ENCODE data around the gene GALNT5. TPM values are rescaled to one million over a fixed set of nuclear protein-coding genes. Genes with fewer than 3 reads are reported as not detected.

The GALNT5 gene
- total and polyA plus RNA-seq, 7 donors: under 0.01 to 9.4 (median 2.4) TPM; not detected in 1

DNA sequence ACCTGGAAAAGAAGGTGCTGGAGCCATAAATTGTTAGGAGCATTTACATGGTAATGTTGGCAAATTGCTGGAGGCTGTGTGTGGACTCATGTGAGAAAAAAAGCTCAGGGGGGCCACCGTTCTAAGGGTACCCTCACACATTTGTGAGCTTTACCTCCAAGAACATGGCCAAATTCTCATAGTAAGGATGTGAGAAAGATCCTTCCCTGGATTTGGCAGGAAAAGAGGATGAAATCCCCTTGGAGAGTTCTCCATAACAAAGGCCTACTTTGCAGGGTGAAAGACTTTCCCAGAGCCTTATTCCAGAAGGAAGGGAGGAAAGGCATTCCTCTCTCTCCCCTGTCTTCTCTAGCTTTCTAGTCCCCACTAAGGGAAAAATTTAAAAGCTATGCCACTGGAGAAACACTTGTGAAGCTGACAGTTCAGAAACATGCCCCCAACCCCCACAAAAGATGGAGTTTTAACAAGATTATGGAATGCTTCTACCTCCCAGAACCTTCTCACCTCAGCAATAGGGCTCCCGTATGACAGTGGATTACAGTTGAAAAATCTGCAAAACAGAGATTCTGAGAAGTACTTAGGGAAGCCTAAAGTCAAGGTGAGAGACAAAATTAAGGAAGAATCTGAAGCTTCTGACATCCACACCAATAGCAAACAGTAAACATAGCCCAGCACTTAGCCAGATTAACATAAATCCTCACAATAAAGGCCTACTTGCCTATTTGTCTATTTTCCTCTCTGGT, 88.3 kb downstream of the GALNT5 start:
- intact Hi-C loops (cut with DNase I): no loop called here
- WGBS, 2 donors: 92 to 94% methylated on average over 2 of the region's 2 CpGs
- TF ChIP-seq POLR2AphosphoS5 (IDR thresholded peaks at IDR 0.05) (no peak), EP300 (IDR thresholded peaks at IDR 0.05) (no peak), POLR2A (IDR thresholded peaks at IDR 0.05) (no peak)
- TF ChIP-seq, protein P1, sequence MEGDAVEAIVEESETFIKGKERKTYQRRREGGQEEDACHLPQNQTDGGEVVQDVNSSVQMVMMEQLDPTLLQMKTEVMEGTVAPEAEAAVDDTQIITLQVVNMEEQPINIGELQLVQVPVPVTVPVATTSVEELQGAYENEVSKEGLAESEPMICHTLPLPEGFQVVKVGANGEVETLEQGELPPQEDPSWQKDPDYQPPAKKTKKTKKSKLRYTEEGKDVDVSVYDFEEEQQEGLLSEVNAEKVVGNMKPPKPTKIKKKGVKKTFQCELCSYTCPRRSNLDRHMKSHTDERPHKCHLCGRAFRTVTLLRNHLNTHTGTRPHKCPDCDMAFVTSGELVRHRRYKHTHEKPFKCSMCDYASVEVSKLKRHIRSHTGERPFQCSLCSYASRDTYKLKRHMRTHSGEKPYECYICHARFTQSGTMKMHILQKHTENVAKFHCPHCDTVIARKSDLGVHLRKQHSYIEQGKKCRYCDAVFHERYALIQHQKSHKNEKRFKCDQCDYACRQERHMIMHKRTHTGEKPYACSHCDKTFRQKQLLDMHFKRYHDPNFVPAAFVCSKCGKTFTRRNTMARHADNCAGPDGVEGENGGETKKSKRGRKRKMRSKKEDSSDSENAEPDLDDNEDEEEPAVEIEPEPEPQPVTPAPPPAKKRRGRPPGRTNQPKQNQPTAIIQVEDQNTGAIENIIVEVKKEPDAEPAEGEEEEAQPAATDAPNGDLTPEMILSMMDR (IDR thresholded peaks at IDR 0.05): no peak
- Histone ChIP-seq H3K27me3 (no peaks in the 10 kb centered on the region), H3K36me3 (no peaks in the 10 kb centered on the region), H3K27ac (no peak overlapping the region), H3K9me3 (peaks cover 0 to 9% (median 1%) of the 10 kb centered on the region in 4 donors), H3K4me3 (no peak overlapping the region), H3K4me1 (no peaks in the 10 kb centered on the region)
- no peak for DNase-seq

DNA sequence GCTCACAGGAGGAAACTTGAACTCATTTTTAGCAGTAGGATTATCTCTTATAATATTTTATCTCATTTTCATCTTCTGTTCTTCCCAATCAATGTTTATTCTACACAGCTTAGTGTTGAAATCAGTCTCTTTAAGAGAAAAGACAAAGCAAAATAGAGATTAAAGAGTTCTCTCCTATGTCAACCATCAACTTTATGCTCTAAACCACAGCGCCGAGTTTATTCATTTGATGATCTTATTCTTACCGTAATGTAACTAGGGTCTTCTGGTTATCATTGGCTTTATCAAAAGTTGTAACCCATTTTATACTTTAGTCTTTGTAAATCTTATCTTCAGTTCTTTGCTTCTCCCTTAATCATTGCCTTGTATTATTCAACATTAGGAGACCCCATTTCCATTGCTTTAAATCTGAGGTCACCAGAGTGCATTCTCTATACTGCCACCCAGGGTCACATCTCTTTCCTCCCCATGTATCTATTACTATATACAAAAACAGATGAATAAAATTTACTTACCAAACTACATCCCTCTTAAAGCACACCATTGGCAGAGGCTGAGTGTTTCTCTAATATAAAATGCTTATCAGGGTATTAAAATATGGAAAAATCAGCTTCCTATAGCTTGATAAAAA, 90.9 kb downstream of the GALNT5 start:
- no peak overlapping the region for H3K27ac ChIP-seq
- no peak for DNase-seq
- H3K27me3 ChIP-seq: no peaks in the 10 kb centered on the region
- WGBS, 2 donors: 80 to 92% methylated on average over 3 of the region's 3 CpGs
- peaks cover 0 to 9% (median 0%) of the 10 kb centered on the region in 4 donors for H3K9me3 ChIP-seq
- H3K4me3 ChIP-seq: no peak overlapping the region
- no peaks in the 10 kb centered on the region for H3K4me1 ChIP-seq
- TF ChIP-seq POLR2AphosphoS5 (IDR thresholded peaks at IDR 0.05): no peak
- TF ChIP-seq POLR2A (IDR thresholded peaks at IDR 0.05): no peak
- TF ChIP-seq EP300 (IDR thresholded peaks at IDR 0.05): no peak
- H3K36me3 ChIP-seq: no peaks in the 10 kb centered on the region
- intact Hi-C loops (cut with DNase I): no loop called here

DNA sequence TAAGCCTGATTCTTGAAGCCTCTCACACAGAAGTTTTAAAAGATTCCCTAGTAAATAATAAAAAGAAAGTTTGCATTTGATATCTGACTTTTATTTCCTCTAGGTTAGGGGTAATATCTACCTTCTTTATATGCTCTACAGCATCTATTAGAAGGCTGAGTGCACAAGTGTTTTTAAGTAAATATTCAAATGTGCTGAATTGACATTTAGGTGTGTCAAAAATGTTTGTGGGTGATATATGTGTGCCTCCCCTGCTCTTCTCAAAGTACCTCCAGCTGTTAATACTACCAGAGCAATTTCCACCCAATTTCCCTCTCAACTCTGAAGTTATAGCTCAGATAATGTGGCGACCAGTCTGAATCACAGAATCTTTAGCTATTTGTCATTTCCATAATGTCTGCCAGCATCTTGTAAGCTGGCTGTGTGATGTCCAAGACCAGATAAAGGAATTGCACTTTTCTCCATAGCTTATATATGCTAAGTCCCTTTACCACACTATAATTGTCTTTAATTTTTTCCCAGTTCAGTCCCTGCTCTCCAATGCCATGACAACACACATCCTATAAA, 92.5 kb downstream of the GALNT5 start:
- H3K9me3 ChIP-seq: peaks cover 0 to 8% (median 0%) of the 10 kb centered on the region in 4 donors
- 71 to 81% methylated on average over 1 of the region's 1 CpG for WGBS, 2 donors
- no peak for TF ChIP-seq EP300 (IDR thresholded peaks at IDR 0.05)
- TF ChIP-seq POLR2AphosphoS5 (IDR thresholded peaks at IDR 0.05): no peak
- TF ChIP-seq POLR2A (IDR thresholded peaks at IDR 0.05): no peak
- H3K4me3 ChIP-seq: no peak overlapping the region
- H3K27ac ChIP-seq: no peak overlapping the region
- H3K36me3 ChIP-seq: no peaks in the 10 kb centered on the region
- H3K27me3 ChIP-seq: no peaks in the 10 kb centered on the region
- no peaks in the 10 kb centered on the region for H3K4me1 ChIP-seq
- no peak for DNase-seq
- intact Hi-C loops (cut with DNase I): no loop called here

DNA sequence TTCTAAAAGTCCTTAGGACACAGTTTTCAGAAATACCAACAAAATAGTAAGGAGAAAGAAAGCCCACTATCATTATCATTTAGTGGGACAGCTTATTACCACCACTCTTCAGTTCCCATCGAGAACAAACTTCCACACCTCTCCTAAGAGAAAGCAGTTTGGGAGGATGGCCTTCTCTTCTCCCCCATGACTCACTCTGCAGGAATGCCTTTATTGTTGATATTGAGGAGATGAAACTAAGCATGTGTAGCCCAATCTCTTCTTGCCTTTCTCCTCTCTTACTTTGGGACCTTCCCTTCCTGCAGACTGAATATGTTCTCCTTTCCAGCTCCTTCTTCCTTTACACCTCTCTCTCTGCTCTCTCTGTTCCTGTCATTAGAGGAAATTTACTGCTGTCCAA, 98.1 kb downstream of the GALNT5 start:
- Histone ChIP-seq H3K36me3 (no peaks in the 10 kb centered on the region), H3K4me1 (no peaks in the 10 kb centered on the region), H3K9me3 (no peaks in the 10 kb centered on the region), H3K27ac (no peak overlapping the region), H3K27me3 (no peaks in the 10 kb centered on the region), H3K4me3 (no peak overlapping the region)
- intact Hi-C loops (cut with DNase I): no loop called here
- no peak for TF ChIP-seq POLR2A (IDR thresholded peaks at IDR 0.05)
- TF ChIP-seq, protein P1 (IDR thresholded peaks at IDR 0.05): no peak
- no peak for DNase-seq
- 49 to 67% methylated on average over 1 of the region's 1 CpG for WGBS, 2 donors

DNA sequence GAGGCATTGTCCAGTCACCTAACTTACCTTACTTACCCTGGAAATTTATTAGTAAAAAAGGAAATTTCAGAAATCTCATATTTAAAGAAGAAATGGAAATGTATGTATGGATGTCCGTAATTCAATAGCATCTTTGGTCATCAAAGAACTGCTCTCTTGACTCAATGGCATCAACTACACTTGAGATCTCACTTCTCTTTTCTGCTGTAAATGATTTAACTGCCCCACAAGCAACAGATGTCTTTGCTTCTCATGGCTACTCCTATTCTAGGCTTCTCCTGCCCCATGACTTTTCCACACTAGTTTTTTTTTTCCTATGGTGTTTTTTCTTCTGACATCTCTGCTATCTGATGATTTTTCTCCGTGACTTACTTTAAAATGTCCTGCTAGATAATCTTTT, 102.1 kb downstream of the GALNT5 start:
- intact Hi-C loops (cut with DNase I): no loop called here
- TF ChIP-seq POLR2A (IDR thresholded peaks at IDR 0.05) (no peak), EP300 (IDR thresholded peaks at IDR 0.05) (no peak), POLR2AphosphoS5 (IDR thresholded peaks at IDR 0.05) (no peak)
- TF ChIP-seq, protein P1 (IDR thresholded peaks at IDR 0.05): no peak
- H3K9me3 ChIP-seq: peaks cover 0 to 4% (median 0%) of the 10 kb centered on the region in 4 donors
- no peaks in the 10 kb centered on the region for H3K27me3 ChIP-seq
- no peak overlapping the region for H3K4me3 ChIP-seq
- no peak for DNase-seq
- no peak overlapping the region for H3K27ac ChIP-seq
- H3K36me3 ChIP-seq: no peaks in the 10 kb centered on the region
- WGBS, 2 donors: 97 to 98% methylated on average over 2 of the region's 2 CpGs
- peaks cover 0 to 8% (median 0%) of the 10 kb centered on the region in 4 donors for H3K4me1 ChIP-seq

All from sigmoid colon (tissue), 7 donors.